GM21619 (cell line): ENCODE data around the gene PIBF1.
A peak's percentile ranks its signal among the peaks of the same experiment; 100 is the strongest.
"Not testable (repeated sequence)": the region's sequence is repeated elsewhere in the genome, so short reads cannot be mapped to it uniquely, and the experiment has no call there.

Experiments
- ATAC-seq: cut with Tn5 transposase; IDR thresholded peaks from one replicate; pipeline ENCODE4 v1.9.1; 2021; ENCODE audit not compliant: unreplicated experiment

Gene PIBF1

GRCh38 chr13:72820898-72821279 lies 39.0 kb downstream of the PIBF1 start:
- no peak for ATAC-seq

GRCh38 chr13:72823081-72823480 lies 41.1 kb downstream of the PIBF1 start:
- ATAC-seq = no peak

- no peak for ATAC-seq
Observed at GRCh38 chr13:72823724-72824123, 41.8 kb downstream of the PIBF1 start.

GRCh38 chr13:72834601-72835000 lies 52.7 kb downstream of the PIBF1 start:
- ATAC-seq = no peak

GRCh38 chr13:72839831-72840426 lies 58.0 kb downstream of the PIBF1 start:
- peak; percentile 98 for ATAC-seq

- no peak for ATAC-seq
Observed at GRCh38 chr13:72842991-72843390, 61.1 kb downstream of the PIBF1 start.

GRCh38 chr13:72845148-72845547 lies 63.2 kb downstream of the PIBF1 start:
- ATAC-seq = not testable (repeated sequence)

GRCh38 chr13:72849571-72849970 lies 67.6 kb downstream of the PIBF1 start:
- no peak for ATAC-seq

GRCh38 chr13:72850959-72851677 lies 69.2 kb downstream of the PIBF1 start:
- ATAC-seq = no peak

- no peak for ATAC-seq
Observed at GRCh38 chr13:72851678-72852014, 69.7 kb downstream of the PIBF1 start.

- no peak for ATAC-seq
Observed at GRCh38 chr13:72852207-72852606, 70.3 kb downstream of the PIBF1 start.

- no peak for ATAC-seq
Observed at GRCh38 chr13:72853000-72853399, 71.1 kb downstream of the PIBF1 start.

GRCh38 chr13:72864142-72865011 lies 82.4 kb downstream of the PIBF1 start:
- ATAC-seq = peak; percentile 91

- no peak for ATAC-seq
Observed at GRCh38 chr13:72868229-72868628, 86.3 kb downstream of the PIBF1 start.

GRCh38 chr13:72875233-72875632 lies 93.3 kb downstream of the PIBF1 start:
- ATAC-seq = no peak

- ATAC-seq = no peak
Observed at GRCh38 chr13:72884101-72884500, 102.2 kb downstream of the PIBF1 start.

- ATAC-seq = no peak
Observed at GRCh38 chr13:72886272-72887067, 104.5 kb downstream of the PIBF1 start.

GRCh38 chr13:72889495-72889894 lies 107.6 kb downstream of the PIBF1 start:
- ATAC-seq = no peak

- no peak for ATAC-seq
Observed at GRCh38 chr13:72890546-72890945, 108.6 kb downstream of the PIBF1 start.

GRCh38 chr13:72891423-72891822 lies 109.5 kb downstream of the PIBF1 start:
- no peak for ATAC-seq

GRCh38 chr13:72896869-72897268 lies 114.9 kb downstream of the PIBF1 start:
- ATAC-seq = no peak
